NCI-H82 (cell line): ENCODE measurements around the gene SHROOM3.

Experiments
- DNase-seq: peaks from one replicate; lab custom pipeline; 2025; lab: John Stamatoyannopoulos, UW

SHROOM3 gene

DNA sequence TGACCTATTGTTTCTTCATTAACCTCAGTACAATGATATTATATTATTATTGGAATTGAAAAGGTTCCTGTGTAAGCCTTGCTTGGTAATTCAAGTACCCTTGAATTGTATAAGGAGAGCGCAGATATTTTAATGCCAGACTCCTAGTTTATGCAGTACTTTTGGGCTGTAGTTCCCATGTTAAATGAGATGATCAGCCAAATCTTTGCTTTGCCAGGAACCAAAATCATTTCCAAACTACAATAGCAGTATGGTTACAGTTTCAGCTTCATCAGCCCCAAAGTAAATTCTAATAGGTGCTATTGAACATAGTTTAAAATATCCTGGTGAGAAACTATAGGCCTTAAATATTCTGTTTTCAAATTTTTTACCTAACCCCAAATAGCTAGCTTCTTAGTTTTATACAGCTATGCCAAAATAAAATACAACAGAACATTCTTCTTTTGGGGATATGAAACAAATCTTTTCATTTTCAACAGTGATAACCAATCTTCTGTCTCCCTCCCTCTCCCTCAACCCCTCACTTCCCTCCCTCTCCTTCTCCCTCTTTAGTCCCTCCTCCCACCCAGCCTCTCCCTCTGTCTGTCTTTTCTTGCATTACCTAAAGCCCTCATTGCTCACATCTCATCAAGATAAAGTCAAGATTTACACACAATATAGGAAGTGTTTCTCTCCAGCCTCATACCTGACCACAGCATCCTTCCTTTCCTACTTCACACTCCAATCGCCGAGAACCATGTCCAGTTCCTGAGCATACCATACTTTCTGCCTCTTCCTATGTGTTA lies 190.1 kb downstream of the SHROOM3 start:
- no peak for DNase-seq

DNA sequence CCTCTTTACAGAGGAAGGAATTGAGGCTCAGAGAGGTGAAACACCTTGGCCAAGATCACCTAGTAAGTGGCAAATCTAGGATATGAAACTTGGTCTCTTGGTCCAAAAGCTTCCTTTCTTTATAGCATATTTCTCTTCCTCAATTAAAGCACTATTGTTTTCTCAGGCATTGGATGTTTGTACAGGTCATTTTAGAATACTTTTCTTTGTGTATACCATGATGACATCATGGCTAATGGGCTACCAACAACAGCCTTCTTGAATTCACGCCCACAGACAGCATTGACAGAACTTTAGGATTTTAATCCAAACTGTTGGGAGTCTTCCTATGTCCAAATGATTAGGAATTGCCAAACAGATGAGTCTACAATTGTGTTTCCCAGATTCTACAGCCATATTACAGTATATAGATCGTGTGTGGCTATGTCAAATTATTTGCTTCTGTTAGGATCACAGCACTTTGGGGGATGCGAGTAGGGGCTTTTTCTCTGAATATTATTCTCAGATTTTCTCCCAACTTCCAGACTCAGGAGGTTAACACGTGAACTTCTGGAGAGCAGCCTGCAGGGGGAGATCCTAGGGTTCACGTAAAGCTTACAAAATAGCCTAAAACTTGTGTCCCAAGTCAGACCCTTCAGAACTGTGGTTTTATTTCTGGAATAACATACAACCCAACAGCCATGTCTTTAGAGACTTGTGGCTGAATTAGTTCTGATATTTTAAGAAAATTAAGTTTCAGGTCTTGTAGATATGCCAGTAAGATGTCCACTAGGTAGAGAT lies 191.8 kb downstream of the SHROOM3 start:
- no peak for DNase-seq

DNA sequence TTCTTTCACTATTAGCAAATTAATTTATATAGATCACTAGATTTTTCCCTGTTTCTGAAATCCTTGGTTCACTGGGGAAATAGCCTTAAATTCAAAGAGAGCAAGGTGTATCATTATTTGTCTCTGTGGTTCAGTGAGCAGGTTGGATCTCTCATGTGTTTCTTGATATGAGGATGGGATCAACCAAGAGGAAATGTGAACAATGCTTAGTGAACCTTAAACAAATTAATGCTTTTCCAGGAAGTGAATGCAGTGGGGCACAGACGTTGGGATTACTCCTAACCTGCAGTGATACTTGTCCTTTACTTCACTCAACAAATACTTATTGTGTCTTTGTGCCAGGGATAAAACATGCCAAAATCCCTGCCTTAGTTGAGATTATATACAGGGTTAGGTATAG lies 193.2 kb downstream of the SHROOM3 start:
- DNase-seq: no peak

DNA sequence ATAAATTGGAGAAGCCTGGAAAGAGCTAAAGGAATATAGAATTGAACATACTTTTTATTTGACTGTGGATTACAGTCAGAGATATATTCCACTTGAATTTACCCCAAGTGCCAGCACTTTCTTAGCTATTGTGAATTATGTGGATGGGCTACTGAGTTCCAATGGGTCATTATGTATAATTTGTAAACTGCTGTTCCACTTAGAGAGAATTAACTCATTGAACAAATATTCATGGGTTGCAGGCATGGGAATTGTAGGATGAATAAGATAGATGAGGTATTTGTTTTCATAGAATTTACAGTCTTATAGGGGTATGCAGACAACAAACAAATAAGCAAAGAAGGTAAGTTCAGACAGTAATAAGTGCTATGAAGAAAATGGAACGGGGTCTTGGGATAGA lies 195.7 kb downstream of the SHROOM3 start:
- no peak for DNase-seq

DNA sequence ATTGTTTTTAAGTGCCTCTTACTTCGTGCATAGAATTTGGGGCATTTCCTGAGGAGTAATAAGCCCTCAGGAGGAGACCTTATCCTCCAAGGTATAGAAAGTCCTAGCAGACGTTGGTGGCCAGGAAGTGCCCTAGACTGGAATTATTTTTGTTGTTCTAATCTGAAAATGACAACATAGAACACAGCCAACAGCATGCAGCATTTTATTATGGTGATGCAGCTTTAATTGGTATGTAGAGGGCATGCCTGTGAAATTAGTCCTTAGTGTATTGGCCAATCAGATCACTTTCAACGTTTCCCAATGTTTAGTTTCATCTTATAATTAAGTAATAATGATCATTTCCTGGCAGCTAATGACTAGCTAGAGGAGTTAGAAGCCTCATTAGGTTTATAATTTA lies 199.2 kb downstream of the SHROOM3 start:
- no peak for DNase-seq

DNA sequence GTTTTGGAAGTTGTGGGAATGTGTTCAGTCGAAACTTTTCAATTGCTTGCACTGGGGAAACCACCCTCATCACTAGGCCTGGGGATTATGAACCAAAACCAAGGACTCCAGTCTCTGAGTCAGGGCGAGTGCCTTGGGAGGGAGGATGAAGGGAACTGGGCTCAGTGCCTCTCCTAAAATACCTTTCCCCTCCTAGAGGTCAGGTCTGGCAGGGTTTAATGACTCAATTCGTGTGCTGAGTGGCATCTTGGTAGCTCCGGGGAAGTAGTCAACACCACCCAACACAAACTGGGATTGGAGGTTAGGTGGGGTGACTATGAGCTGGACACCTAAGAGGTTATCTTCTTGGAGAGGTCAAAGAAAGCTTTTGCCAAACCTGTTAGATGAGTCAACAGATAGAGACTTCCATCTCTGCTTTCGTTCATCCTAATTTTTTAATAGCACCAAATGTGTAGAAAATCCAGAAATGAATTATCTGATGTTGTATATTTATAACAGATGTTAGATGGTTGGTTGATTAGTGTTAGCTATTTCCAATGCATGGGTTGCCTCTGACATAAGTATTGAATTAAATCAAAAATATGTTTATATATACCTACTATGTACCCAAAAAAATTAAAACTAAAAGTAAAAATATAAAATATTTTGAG lies 202.8 kb downstream of the SHROOM3 start:
- DNase-seq: no peak

DNA sequence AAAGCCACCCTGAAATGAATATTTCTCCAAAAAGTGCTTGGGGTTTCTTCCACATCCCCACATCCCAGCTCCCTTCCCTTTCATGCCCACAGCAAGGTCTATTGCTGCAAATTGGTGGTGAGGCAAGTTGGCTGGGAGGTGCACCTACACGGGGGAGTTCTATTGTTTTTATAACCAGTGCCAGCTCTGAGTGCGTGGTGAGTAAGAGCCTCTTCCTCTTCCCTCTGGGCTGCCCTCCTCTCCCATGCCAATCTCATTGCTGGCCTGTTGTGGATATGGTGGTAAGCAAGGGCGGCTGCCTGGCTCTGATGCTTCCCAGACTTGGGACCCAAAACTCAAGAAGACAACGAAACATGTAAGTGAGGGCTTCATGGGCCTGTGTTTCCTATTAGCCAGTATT lies 204.3 kb downstream of the SHROOM3 start:
- no peak for DNase-seq

DNA sequence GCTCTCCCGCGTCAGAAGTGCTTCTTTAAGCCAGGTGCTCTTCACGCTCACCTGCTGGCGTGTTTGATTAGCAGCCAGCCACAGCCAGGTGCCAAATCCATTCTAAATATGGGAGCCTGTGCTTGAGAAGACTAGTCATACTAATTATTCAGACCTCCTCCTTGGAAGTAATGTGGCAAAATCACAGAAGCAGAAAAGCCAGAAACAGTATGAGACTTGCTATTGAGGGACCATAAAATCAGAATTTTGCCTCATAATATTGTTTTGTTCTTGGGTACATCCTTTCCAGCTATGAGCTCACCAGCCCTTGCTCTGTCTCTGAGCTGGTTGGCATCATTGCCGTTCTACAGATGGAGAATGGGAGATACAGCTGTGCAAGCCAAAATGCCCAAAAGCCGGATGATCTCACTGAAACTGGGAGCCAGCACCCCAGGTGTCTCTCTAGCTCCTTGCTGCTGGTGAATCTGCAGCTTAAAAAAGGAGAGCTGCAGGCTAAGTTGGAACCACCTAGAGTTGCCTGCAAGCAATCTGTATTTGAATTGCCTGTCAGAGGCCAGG lies 205.4 kb downstream of the SHROOM3 start:
- DNase-seq: no peak

DNA sequence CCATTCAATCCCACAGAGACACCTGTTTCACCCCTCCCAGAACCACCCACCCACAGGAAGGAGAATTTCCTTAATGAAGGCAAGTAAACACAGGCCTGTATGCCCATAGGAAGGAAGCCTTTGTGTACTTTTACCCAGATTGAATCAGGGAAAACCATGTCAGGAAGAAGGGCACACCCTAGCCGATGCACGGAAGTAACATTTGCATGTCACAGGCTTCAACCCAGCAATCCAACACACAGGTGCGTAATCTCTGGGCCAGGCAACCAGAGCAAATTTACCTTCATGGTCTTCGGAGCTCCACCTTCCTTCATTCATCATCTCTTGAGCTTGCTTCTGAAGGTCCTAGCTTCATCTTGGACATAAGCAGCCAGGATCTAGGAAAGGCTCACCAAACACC lies 206.3 kb downstream of the SHROOM3 start:
- DNase-seq: no peak

DNA sequence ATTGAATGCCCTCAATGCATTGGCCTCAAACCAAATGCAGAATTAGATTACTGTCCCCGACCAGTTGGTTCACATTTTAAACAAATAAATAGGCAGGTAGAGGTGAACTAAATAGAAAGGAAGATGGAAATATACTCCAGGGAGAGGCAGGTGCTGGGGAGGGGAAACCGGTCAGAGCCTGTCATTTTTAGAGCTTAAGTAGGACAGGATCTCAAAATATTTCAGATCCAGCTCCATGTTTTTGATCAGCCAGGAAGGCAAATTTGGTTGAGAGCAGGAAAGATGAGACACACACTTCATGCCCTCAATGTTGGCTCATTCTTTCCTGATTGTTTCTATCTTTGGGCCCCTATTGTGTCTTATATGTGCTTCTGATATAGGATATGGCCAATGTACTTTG lies 206.7 kb downstream of the SHROOM3 start:
- no peak for DNase-seq

DNA sequence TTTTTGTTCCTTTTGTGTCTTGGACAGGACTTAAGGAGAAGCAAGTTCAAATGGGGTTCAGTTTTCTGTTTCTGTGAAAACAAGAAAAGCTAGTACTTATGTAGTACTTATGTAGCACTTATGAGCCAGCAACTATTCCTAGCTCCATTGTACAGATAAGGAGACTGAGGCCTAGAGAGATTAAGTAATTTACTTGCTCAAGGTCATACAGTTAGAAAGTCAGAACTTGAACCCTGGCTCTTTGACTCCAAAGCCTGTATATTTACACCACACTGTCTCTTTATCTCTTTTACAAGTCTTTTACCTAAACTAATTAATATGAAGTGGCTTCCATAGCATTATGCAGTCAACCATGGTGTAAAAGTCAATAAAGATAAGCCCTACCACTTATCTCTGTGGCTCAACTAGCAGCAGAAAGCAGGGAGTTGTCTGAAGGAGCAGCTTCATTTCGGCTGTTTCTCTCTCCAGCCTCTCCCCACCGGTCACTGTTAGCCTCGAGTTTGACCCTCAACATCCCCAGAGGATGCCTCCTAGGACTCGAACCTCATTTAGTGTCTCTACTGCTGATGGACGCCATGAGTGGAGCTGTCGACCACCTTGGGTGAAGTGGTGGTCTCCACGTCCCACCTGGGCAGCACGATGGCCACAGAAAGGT lies 209.9 kb downstream of the SHROOM3 start:
- DNase-seq: no peak

DNA sequence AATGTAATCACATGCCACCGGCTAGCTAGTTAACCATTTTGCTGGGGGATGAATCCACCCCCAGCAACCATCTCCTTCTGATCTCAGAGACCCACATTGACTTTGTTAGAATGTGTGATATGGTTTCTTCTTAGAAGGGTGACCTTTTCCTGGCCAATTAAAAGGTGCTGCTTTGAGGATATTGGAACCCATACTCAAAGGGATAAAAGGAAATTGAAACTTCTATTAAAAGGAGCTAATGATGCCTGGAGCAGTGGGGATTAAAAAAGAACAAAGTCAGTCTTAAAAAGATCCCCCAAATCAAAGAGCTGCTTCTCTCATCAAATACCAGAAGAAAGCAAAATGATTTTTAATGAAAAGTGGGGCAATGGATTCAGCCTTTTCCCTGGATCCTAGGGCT lies 214.1 kb downstream of the SHROOM3 start:
- no peak for DNase-seq

DNA sequence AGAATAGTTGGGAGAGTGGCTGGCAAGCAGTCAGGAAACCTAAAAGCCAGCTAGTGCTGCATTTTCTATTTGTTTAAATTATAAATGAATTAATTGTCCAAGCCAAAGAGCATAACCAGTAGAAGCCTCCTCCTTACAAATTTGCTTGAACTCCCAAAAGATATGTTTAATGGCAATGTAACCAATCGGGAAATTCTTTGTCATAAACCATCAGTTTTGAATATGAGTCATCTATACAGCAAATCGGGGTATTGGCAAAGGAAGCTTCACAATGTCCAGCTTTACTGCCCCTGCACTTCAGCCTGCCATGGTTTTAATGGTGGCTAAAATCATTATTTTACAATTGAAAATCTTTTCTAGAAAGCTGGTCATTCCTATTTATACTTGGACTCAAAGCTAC lies 216.6 kb downstream of the SHROOM3 start:
- DNase-seq: no peak

DNA sequence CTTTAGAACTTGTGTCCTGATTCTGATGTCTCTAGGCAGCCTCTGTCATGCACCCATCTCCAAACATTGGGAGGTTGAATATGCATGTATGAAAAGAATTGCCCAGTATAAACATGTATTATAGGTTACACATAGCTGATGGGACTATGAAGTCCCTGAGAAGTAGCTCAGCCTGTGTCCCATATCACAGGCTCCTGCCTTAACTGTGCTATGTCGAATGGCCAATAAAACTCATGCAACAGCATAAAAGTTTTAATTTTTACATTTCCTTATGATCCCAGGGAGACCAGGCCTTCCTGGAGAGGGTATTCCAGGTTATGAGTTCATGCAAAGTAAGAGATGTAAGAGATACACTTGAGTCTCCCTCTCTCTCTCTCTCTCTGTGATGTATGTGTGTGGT lies 217.4 kb downstream of the SHROOM3 start:
- DNase-seq: no peak

DNA sequence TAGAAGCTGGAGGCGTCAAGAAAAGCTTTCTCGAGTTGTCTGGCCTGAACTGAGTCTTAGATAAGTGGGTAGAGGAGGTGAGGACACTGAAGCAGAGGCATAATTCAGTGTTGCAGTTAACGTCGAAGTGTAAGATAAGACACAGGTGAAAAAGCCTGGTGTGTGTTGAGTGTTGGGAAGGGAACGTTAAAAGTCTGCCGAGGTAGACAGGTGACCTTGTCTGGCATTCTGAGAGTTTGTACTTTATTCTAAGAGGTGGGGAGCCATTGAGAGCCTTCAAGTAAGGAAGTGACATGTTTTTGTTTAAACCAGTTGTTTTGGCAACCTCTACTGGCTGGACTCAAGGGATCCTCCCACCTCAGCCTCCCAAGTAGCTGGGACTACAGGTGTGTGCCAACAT lies 219.1 kb downstream of the SHROOM3 start:
- no peak for DNase-seq

DNA sequence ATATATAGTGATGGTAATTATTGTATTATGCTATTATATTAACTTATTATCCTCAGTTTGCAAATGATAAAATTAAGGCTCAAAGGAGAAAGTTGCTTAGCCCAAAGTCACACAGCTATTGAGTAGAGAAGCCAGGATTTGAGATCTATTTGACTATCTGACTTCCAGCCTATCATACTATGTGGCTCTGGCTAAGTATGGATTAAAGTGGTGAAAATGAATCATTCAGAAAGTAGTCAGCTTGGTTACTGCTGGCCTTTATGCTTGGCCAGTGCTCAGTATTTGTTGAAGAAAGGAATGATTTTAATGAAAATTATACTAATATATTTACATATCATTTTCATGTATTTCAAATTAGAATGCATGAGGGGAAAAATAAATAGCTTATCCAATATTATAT lies 219.8 kb downstream of the SHROOM3 start:
- no peak for DNase-seq

DNA sequence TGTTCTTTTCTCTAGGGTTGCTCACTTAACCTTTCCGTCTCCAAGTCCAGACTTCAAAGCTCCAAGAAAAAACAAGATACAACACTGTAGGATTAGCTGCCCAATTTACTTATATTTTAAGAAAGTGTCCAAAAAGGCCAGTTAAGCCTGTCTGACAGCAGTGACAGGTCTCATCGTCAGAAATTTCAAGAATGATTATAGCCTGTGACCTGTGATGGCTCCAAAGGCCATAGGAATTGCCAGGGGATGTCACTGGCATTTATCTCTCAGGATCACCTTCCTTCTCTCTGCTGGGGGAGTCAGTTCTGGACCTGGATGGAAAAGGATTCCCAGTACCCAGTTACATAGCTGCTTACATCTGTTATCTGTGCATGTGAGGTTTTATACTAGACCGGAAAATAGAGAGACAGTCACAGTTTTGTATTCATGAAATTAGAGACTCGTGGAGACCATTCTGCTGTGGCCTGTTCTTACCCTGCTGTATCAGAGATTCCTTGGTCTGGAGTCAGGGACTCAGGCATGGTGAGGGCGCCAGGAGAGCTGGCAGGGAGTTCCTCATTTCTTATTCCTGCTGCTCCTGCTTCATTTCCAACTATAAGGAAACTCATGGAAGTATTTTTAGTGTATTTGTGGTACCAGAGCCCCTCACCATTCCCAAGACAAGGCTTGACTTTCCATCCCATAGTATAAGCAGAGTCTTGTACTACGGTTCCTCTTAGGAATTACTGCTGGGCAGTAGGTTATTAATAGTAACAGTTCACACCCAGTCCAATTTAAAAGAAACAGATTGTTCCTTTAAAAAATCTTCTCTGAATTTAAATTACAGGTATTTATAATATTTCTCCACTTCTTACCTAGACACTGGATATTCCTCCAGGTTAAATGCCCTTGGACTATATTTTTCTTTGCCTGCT lies 220.8 kb downstream of the SHROOM3 start:
- DNase-seq: no peak

DNA sequence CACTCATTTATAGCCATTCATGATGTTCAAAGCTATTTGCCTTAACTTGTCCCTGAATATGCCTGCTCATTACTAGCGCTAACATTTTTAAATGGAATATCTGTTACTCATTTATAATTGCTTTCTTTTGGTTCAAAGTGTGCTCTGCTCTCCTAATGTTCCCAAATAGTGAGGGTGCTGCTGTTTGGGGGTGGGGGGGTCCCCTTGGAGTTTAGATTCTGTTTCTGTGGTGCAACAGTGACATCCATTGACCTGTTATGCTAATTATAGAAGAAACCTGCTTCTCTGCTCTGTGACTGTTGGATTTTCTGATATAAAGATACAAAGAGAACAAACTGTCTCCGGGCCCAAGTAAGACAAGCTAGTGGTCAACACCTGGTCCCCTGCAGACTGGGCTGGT lies 222.4 kb downstream of the SHROOM3 start:
- DNase-seq: no peak

DNA sequence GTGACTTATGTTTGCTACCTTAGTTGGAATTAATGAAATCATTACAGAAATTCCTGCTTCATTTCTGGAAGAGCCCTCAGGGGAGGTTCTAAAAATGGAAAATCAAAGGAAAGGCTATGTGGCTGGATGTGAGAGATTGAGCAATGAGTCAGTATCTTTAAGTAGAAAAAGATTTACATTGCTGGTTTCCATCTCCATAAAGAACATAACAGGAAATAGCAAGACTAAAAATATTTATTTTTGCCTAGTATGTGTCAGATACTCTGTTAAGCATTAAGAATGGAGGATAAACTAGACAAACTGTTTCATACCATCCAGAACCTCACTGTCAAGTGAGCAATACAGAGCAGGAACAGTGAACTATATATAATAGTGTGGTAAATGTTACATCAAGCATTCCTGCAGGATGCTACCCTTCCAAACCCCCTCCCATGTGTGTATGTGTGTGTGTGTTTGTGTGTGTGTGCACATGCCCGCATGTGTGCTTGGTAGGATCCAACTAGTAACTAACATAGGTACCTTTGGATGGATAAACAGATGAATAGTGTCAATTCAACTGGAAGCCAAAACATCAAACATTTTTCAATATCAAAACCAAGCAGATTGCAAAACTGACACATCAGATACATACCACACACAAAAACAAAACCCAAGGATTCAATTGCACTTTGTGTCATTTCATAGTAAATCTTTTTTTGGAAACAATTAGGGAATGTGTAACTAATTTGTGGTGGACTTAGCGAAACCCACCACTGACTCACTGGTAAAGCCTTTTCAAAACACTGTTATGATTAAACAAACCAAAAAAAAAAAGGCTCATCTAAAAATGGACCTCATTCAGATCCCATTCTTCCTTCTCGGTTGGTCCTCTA lies 223.4 kb downstream of the SHROOM3 start:
- no peak for DNase-seq

DNA sequence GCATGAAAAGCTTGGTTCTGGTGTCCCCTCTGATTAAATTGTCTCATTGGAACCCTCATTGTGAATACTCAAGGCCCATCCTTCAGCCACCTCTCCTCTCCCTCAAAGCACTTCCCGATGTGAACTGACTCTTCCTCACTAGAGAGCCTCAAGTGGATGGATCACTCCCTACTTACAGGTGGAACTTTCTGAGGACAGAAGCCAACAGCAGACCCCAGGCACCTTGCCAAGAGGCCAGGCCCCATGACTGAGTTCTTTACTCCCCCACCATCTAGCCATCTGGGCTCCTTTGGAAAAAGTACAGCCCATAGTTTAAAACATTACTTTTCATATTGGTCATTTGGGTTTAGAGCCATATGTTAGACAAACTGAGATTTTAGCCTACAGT lies 224.1 kb downstream of the SHROOM3 start:
- DNase-seq: no peak
